GM21390 (cell line): ENCODE data around the gene RBMS1.
A peak's percentile ranks its signal among the peaks of the same experiment; 100 is the strongest.
"Not testable (repeated sequence)": the region's sequence is repeated elsewhere in the genome, so short reads cannot be mapped to it uniquely, and the experiment has no call there.

Experiments used
- ATAC-seq: cut with Tn5 transposase; IDR thresholded peaks from one replicate; pipeline ENCODE4 v1.9.1; 2021; ENCODE audit not compliant: unreplicated experiment

Gene RBMS1

GRCh38 chr2:160437273-160437672 lies 56.3 kb downstream of the RBMS1 start:
- no peak for ATAC-seq

GRCh38 chr2:160434254-160434948 lies 59.2 kb downstream of the RBMS1 start:
- no peak for ATAC-seq

GRCh38 chr2:160433466-160434140 lies 60.0 kb downstream of the RBMS1 start:
- no peak for ATAC-seq

- no peak for ATAC-seq
Observed at GRCh38 chr2:160432633-160433032, 61.0 kb downstream of the RBMS1 start.

- ATAC-seq: no peak
Observed at GRCh38 chr2:160431441-160431840, 62.2 kb downstream of the RBMS1 start.

- ATAC-seq: no peak
Observed at GRCh38 chr2:160430001-160430344, 63.6 kb downstream of the RBMS1 start.

- ATAC-seq: no peak
Observed at GRCh38 chr2:160429248-160430000, 64.2 kb downstream of the RBMS1 start.

GRCh38 chr2:160428405-160428763 lies 65.2 kb downstream of the RBMS1 start:
- no peak for ATAC-seq

- ATAC-seq: peak; percentile 67
Observed at GRCh38 chr2:160427629-160428404, 65.8 kb downstream of the RBMS1 start.

- no peak for ATAC-seq
Observed at GRCh38 chr2:160426604-160427003, 67.0 kb downstream of the RBMS1 start.

GRCh38 chr2:160425434-160426151 lies 68.0 kb downstream of the RBMS1 start:
- ATAC-seq: no peak

- no peak for ATAC-seq
Observed at GRCh38 chr2:160423126-160423525, 70.5 kb downstream of the RBMS1 start.

- ATAC-seq: not testable (repeated sequence)
Observed at GRCh38 chr2:160421646-160422501, 71.7 kb downstream of the RBMS1 start.

- no peak for ATAC-seq
Observed at GRCh38 chr2:160420711-160421110, 72.9 kb downstream of the RBMS1 start.

GRCh38 chr2:160419776-160420505 lies 73.7 kb downstream of the RBMS1 start:
- ATAC-seq: no peak

- no peak for ATAC-seq
Observed at GRCh38 chr2:160418853-160419252, 74.8 kb downstream of the RBMS1 start.

GRCh38 chr2:160418398-160418765 lies 75.2 kb downstream of the RBMS1 start:
- ATAC-seq: no peak

GRCh38 chr2:160417745-160418397 lies 75.7 kb downstream of the RBMS1 start:
- ATAC-seq: no peak

- ATAC-seq: no peak
Observed at GRCh38 chr2:160415991-160416390, 77.6 kb downstream of the RBMS1 start.
